Keratinocyte (primary cell): Measurements from ENCODE around the gene TSC22D2. TPM values are rescaled to one million over a fixed set of nuclear protein-coding genes. Genes with fewer than 3 reads are reported as not detected.
A peak's percentile ranks its signal among the peaks of the same experiment; 100 is the strongest.

Experiments
- DNase-seq: peaks from one replicate; pipeline ENCODE4 v3.0.0-alpha.2; 2011; ENCODE audit warnings: low read depth, missing footprints, low spot score
- FAIRE-seq: peaks from 2 replicates; lab custom pipeline; 2011; peaks lifted over from hg19 to GRCh38; lab: Jason Lieb, UNC
- H2AFZ ChIP-seq: 2 replicates; pipeline ENCODE4 v1.6.0; 2012; ENCODE audit warnings: low read length, control low read depth, inconsistent platforms; ENCODE audit not compliant: control insufficient read depth
- H3K27ac ChIP-seq: 2 replicates; pipeline ENCODE4 v1.5.1; 2011; ENCODE audit warnings: low read length; ENCODE audit not compliant: control insufficient read depth, insufficient read depth
- H3K27me3 ChIP-seq: 3 replicates; pipeline ENCODE4 v1.6.0; 2011; ENCODE audit warnings: low read length; ENCODE audit not compliant: control insufficient read depth, insufficient read depth; ENCODE audit errors: extremely low read depth
- H3K36me3 ChIP-seq, 2 experiments: 2 replicates in 1 of 2; 3 replicates in 1 of 2; pipeline ENCODE4 v1.5.1; 2011; ENCODE audit warnings: low read length in 2 of 2, mild to moderate bottlenecking in 1 of 2; ENCODE audit not compliant: control insufficient read depth in 2 of 2, insufficient read depth in 2 of 2; ENCODE audit errors: extremely low read depth in 1 of 2
- H3K4me1 ChIP-seq: 3 replicates; pipeline ENCODE4 v1.5.1; 2011; ENCODE audit warnings: low read length; ENCODE audit not compliant: control insufficient read depth, insufficient read depth; ENCODE audit errors: extremely low read depth
- H3K4me2 ChIP-seq: 3 replicates; pipeline ENCODE4 v1.6.0; 2011; ENCODE audit warnings: low read depth, low read length; ENCODE audit not compliant: control insufficient read depth, insufficient read depth; ENCODE audit errors: extremely low read depth
- H3K4me3 ChIP-seq, 3 experiments: fragments of 200-600 bp in 1 of 3; sonication (generic) in 1 of 3; 2 replicates in 2 of 3; 3 replicates in 1 of 3; pipeline ENCODE4 v1.5.1; 2011 to 2016; ENCODE audit warnings: low read length in 3 of 3, mild to moderate bottlenecking in 3 of 3, control low read depth in 2 of 3, inconsistent platforms in 1 of 3, low read depth in 1 of 3, mixed read lengths in 1 of 3, mixed run types in 1 of 3, moderate library complexity in 1 of 3; ENCODE audit not compliant: control insufficient read depth in 2 of 3, insufficient read depth in 2 of 3; ENCODE audit errors: extremely low read depth in 1 of 3
- H3K79me2 ChIP-seq: 2 replicates; pipeline ENCODE4 v1.6.0; 2012; ENCODE audit warnings: low read length; ENCODE audit not compliant: control insufficient read depth, insufficient read depth
- H3K9ac ChIP-seq: 3 replicates; pipeline ENCODE4 v1.6.0; 2011; ENCODE audit warnings: low read length; ENCODE audit not compliant: control insufficient read depth, insufficient read depth; ENCODE audit errors: extremely low read depth
- H3K9me1 ChIP-seq: 3 replicates; pipeline ENCODE4 v1.6.0; 2011; ENCODE audit warnings: low read length; ENCODE audit not compliant: control insufficient read depth, insufficient read depth; ENCODE audit errors: extremely low read depth
- H3K9me3 ChIP-seq: 2 replicates; pipeline ENCODE4 v1.5.1; 2012; ENCODE audit warnings: low read depth, low read length; ENCODE audit not compliant: control insufficient read depth
- H4K20me1 ChIP-seq: 3 replicates; pipeline ENCODE4 v1.6.0; 2011; ENCODE audit warnings: low read length; ENCODE audit not compliant: control insufficient read depth, insufficient read depth; ENCODE audit errors: extremely low read depth
- EZH2 ChIP-seq: IDR thresholded peaks from one replicate; pipeline ENCODE4 v1.6.1; 2012; ENCODE audit warnings: inconsistent platforms, mild to moderate bottlenecking, low read length, moderate library complexity
- dilution Hi-C: fragments of 300-500 bp; cut with MboI; formaldehyde crosslinking; loops from one replicate; pipeline ENCODE4 v1.7.0; 2020; ENCODE audit warnings: low sequenced_read_pairs; ENCODE audit not compliant: extremely low pct_ligation_motif_present
- polyA plus RNA-seq, 5 experiments: library from polyadenylated mRNA; depleted of rRNA in 3 of 5; stranded (reverse) in 3 of 5; stranded (forward) in 1 of 5; unstranded in 1 of 5; fragments of >200 nt; gene quantifications; 1 replicate in 1 of 5; 2 replicates in 3 of 5; 3 replicates in 1 of 5; pipeline versions ENCODE4 v1.2.1 to v1.2.3, GENCODE V29; 2011 to 2012; ENCODE audit warnings: missing spikeins in 2 of 5, low read depth in 1 of 5, low replicate concordance in 1 of 5
- TF ChIP-seq, protein P1 (sequence below), 3 experiments: IDR thresholded peaks in 1 of 3; conservative IDR thresholded peaks in 1 of 3; optimal IDR thresholded peaks in 1 of 3; 2 replicates in 2 of 3; 3 replicates in 1 of 3; pipeline versions ENCODE3 to v1.5.1; 2011; ENCODE audit warnings: low read length in 3 of 3, mild to moderate bottlenecking in 3 of 3, moderate library complexity in 2 of 3, control low read depth in 1 of 3, inconsistent platforms in 1 of 3; ENCODE audit not compliant: insufficient read depth in 2 of 3; ENCODE audit errors: extremely low read depth in 1 of 3

The TSC22D2 gene
- polyA plus RNA-seq, 1 donor (not counting 4 experiments of a cell fraction or from before 2014, with no cell fraction given), result 22.3 TPM

DNA sequence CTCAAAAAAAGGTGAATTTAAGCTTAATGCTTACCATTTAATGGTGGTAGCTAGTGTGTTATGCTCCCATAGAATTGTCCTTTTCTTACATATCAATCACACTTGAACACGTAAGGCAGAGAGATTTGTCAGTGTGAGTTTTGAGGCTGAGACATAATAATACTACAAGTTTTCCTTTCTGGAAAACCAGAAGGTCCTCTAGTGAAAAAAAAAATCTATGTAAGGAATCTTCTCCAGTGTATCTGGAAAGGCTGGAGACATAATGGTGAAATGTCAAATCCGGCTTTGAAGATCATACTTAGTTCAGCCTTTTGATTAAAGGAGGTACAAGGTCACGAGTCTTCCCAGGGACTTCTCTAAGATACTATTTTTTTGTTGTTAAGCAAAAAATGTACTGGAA lies 3.4 kb downstream of the TSC22D2 start:
- peaks cover 29% of the 10 kb centered on the region for H4K20me1 ChIP-seq
- no peak overlapping the region for H2AFZ ChIP-seq
- H3K4me2 ChIP-seq, result peak overlapping the region; percentile 82
- H3K36me3 ChIP-seq, result peaks cover 4 to 31% of the 10 kb centered on the region in 2 experiments
- H3K27ac ChIP-seq, result peak overlapping the region; percentile 95
- H3K9me1 ChIP-seq, result no peaks in the 10 kb centered on the region
- peaks cover 77% of the 10 kb centered on the region for H3K79me2 ChIP-seq
- peaks cover 28% of the 10 kb centered on the region for H3K4me1 ChIP-seq
- H3K4me3 ChIP-seq, result peak overlapping the region; percentile 99 to 100 (median 99)
- no peaks in the 10 kb centered on the region for H3K27me3 ChIP-seq
- FAIRE-seq, result no peak
- TF ChIP-seq EZH2, result no peak
- TF ChIP-seq, protein P1, sequence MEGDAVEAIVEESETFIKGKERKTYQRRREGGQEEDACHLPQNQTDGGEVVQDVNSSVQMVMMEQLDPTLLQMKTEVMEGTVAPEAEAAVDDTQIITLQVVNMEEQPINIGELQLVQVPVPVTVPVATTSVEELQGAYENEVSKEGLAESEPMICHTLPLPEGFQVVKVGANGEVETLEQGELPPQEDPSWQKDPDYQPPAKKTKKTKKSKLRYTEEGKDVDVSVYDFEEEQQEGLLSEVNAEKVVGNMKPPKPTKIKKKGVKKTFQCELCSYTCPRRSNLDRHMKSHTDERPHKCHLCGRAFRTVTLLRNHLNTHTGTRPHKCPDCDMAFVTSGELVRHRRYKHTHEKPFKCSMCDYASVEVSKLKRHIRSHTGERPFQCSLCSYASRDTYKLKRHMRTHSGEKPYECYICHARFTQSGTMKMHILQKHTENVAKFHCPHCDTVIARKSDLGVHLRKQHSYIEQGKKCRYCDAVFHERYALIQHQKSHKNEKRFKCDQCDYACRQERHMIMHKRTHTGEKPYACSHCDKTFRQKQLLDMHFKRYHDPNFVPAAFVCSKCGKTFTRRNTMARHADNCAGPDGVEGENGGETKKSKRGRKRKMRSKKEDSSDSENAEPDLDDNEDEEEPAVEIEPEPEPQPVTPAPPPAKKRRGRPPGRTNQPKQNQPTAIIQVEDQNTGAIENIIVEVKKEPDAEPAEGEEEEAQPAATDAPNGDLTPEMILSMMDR (optimal IDR thresholded peaks at IDR 0.05 in 1 of 3, IDR thresholded peaks at IDR 0.05 in 1 of 3, conservative IDR thresholded peaks at IDR 0.05 in 1 of 3; ENCODE audit: extremely low read depth in 1 of 3, insufficient read depth in 2 of 3, low read length in 3 of 3), result no peak
- dilution Hi-C loops, result loop anchor here (25.0 kb wide), 1 partner anchor 174 kb away; no protein-coding TSS in a partner anchor
- H3K9ac ChIP-seq, result peak overlapping the region; percentile 94
- H3K9me3 ChIP-seq, result no peaks in the 10 kb centered on the region
- no peak for DNase-seq

DNA sequence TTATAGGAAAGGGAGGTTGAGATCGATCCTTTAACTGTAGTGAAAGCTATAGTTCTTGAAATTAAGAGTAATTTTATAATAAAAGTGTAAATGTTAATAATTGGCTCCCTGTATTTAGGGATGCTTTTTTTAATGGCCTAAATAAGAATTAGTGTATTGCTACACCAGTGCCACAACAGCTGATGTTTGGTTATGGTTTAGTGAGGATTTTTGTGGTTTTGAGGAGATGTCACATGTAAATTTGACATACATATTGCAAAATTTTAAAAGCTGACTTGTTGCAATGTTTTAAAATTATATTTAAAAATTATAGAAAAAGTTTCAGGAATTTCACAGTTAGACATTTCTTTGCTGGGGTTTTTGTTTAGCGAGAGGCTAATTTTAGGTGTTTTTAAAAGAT lies 3.9 kb downstream of the TSC22D2 start:
- Histone ChIP-seq H4K20me1 (peaks cover 29% of the 10 kb centered on the region), H3K9ac (peak overlapping the region; percentile 94), H3K9me1 (no peaks in the 10 kb centered on the region), H3K79me2 (peaks cover 81% of the 10 kb centered on the region), H2AFZ (no peak overlapping the region), H3K4me2 (peak overlapping the region; percentile 82), H3K27ac (peak overlapping the region; percentile 95), H3K36me3 (peaks cover 4 to 31% of the 10 kb centered on the region in 2 experiments), H3K9me3 (no peaks in the 10 kb centered on the region), H3K4me3 (peak overlapping the region; percentile 99 to 100 (median 99)), H3K27me3 (no peaks in the 10 kb centered on the region), H3K4me1 (peaks cover 24% of the 10 kb centered on the region)
- FAIRE-seq, result no peak
- DNase-seq, result no peak
- dilution Hi-C loops, result loop anchor here (25.0 kb wide), 1 partner anchor 175 kb away; no protein-coding TSS in a partner anchor
- no peak for TF ChIP-seq EZH2
- TF ChIP-seq, protein P1 (optimal IDR thresholded peaks at IDR 0.05 in 1 of 3, IDR thresholded peaks at IDR 0.05 in 1 of 3, conservative IDR thresholded peaks at IDR 0.05 in 1 of 3; ENCODE audit: extremely low read depth in 1 of 3, insufficient read depth in 2 of 3, low read length in 3 of 3), result no peak
